Muscle of back (tissue), 11 donors: ENCODE measurements around the gene RABIF. TPM values are rescaled to one million over a fixed set of nuclear protein-coding genes. Genes with fewer than 3 reads are reported as not detected.
"Not testable (repeated sequence)": the region's sequence is repeated elsewhere in the genome, so short reads cannot be mapped to it uniquely, and the experiment has no call there.

Experiments used
- DNase-seq, 3 donors: peaks; one replicate each; pipeline versions ENCODE4 v3.0.0 to v3.0.0-alpha.2; 2013
- polyA plus RNA-seq, 10 donors: library from polyadenylated mRNA; unstranded; fragments of 120-200 nt; gene quantifications; one replicate each; pipeline ENCODE4 v1.2.1, GENCODE V29; 2013; ENCODE audit not compliant: insufficient read length in 10 of 10

Gene RABIF
- polyA plus RNA-seq, 10 donors: 5.8 to 7.9 (median 7.2) TPM

DNA sequence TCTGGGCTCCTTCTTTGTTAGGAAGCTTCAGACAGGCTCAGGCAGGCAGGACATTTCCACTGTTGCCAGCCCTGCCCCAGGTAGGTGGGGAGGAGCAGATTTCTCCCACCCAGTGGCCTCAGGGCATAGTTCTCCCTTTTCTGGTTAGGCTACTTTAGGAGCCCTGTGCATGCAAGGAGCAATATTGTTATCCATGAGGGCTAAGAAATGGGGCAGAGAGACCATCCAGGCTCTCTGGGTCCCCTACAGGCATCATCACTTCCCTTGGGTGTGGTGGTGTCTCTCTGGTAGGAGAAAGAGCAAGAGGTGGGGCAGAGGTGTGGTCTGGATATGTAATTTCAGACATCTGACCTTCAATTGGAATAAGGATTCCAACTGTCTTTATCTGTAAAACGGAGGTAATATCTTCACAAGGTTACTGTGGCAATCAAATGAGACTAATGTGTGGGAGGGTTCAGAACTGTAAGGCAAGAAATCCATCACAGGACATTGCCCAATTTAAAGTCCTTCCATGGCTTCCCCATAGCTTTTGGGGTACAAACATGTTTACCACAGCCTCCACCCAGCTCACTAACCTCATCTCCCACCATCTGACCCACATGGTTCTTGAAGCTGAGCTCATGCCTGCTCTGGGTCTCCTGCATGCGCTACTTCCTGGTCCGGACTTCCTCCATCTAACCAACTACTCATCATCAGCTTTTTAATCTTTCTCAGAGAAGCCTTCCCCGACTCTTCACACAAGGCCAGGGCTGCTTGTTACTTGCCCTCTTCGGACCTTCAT, 52.1 kb downstream of the RABIF start:
- DNase-seq: no peak

DNA sequence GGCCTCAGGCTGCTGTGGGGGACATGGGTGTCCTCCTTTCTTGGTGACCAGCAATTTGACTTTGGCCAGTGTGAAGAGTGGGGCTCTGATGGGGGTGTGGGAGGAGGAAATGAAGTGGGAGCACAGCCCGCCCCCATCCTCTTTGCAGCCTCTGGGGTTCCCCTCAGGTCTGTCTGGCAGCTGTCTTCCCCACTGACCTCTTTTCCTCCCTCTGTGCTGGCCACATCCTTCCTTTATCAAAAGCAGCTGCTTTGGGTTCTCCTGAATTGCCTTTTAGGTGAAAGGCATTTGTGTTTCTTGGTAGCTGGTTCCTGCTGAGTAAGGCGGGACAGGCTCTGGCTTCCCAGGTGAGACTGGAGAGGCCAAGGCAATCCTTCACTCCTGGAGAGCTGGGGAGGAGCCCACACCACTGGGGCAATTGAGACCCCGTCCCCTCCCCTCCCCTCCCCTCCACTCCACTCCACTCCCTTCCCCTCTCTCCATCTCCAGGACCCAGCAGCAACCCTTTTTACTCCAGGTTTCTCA, 53.3 kb downstream of the RABIF start:
- no peak for DNase-seq

DNA sequence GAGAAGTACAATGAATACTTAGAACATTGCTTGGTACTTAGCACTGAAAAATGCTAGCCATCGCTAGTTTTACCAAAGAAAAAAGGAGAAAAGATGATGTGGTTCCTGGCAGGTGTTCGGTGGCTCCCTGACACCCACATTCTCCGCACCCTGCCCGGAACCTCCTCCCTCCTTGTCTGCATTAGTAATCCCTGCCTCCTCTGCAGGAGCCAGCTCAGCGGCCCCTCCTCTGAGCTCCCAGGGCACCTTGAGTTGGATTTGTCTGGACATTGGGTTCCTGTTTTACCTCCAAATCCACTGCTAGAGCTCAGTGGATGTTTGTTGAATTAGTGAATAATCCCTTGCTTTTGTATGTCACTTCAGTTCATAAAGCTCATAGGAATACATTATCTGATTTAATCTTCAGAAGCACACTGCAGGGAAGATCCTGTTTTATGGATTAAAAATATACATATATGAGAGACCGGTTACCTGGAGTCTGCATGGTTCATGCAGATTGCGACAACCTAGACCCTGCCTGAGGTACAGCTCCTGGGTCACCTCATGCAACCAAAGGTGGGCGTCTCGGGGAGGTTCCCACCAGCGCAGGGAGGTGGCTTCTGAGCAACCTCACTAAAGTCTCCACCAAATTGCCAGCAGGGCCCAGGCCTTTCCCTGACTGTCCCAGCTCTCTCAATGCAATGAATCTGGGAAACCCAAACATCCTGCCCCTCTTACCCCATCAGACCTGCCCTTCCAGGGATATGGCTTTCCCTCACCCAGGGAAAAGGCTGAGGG, 54.0 kb downstream of the RABIF start:
- no peak for DNase-seq

DNA sequence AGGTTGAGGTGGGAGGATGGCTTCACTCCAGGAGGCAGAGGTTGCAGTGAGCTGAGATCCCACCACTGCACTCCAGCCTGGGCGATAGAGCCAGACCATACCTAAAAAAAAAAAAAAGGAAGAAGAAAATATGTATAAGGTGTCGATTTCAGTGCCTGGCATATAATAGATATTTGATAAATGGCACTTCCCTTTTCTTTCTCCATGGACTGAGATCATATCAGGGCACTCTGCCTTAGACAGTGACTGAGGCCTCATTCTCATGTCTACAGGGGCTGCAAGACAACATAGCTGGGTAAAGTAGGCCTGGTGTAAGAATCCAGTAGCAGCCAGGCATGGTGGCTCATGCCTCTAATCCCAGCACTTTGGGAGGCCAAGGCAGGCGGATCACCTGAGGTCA, 57.0 kb downstream of the RABIF start:
- DNase-seq: no peak

GRCh38 chr1:202829223-202829622, 59.7 kb downstream of the RABIF start:
- not testable (repeated sequence) for DNase-seq

Other genes starting within 250 kb of the RABIF start
- gene SYT2, start 178.7 kb downstream of the RABIF start, polyA plus RNA-seq: under 1 TPM; 0.27 to 0.94 (median 0.39) TPM
- 10 to 100 TPM; 41.8 to 55.4 (median 45.2) TPM for gene KDM5B, start 80.7 kb downstream of the RABIF start, polyA plus RNA-seq
- gene PCAT6, start 78.2 kb downstream of the RABIF start, polyA plus RNA-seq: 1 to 10 TPM; 1.6 to 4.0 (median 2.4) TPM
- 10 to 100 TPM; 16.8 to 26.1 (median 20.7) TPM for gene KLHL12, start 38.1 kb upstream of the RABIF start, polyA plus RNA-seq
- 100 to 1,000 TPM in 1 of 10 donors, 10 to 100 TPM in 9; 60.7 to 106 (median 70.6) TPM for gene ADIPOR1, start 69.2 kb upstream of the RABIF start, polyA plus RNA-seq
- gene CYB5R1, start 78.1 kb upstream of the RABIF start, polyA plus RNA-seq: 10 to 100 TPM; 59.8 to 95.6 (median 73.7) TPM
- gene TMEM183A, start 118.2 kb upstream of the RABIF start, polyA plus RNA-seq: 10 to 100 TPM; 35.2 to 50.1 (median 39.5) TPM
- gene PPFIA4, start 137.3 kb upstream of the RABIF start, polyA plus RNA-seq: 10 to 100 TPM; 19.9 to 68.4 (median 43.9) TPM
- 100 to 1,000 TPM; 263 to 409 (median 353) TPM for gene MYOG, start 196.9 kb upstream of the RABIF start, polyA plus RNA-seq
- gene ADORA1, start 238.6 kb upstream of the RABIF start, polyA plus RNA-seq: 1 to 10 TPM; 1.9 to 7.7 (median 4.5) TPM